Right atrium auricular region (tissue), 2 donors: ENCODE data around the gene VRK2. TPM values are rescaled to one million over a fixed set of nuclear protein-coding genes. Genes with fewer than 3 reads are reported as not detected.
A peak's percentile ranks its signal among the peaks of the same experiment; 100 is the strongest.

Experiments
- DNase-seq: peaks from one replicate; pipeline ENCODE4 v3.0.0-alpha.2; 2019; ENCODE audit warnings: low spot score
- H3K27ac ChIP-seq, 2 donors: fragments of 200-600 bp; sonication (generic); 1 replicate in 1 of 2; 2 replicates in 1 of 2; pipeline ENCODE4 v1.5.1; 2016 to 2019
- H3K27me3 ChIP-seq, 2 donors: fragments of 200-600 bp; sonication (generic); one replicate each; pipeline versions ENCODE4 v1.5.1 to v1.6.0; 2017 to 2019
- H3K36me3 ChIP-seq: fragments of 200-600 bp; sonication (generic); one replicate; pipeline ENCODE4 v1.5.1; 2016
- H3K4me1 ChIP-seq, 2 donors: fragments of 200-600 bp; sonication (generic); one replicate each; pipeline versions ENCODE4 v1.5.1 to v1.6.0; 2017 to 2019
- H3K4me3 ChIP-seq, 2 donors: fragments of 200-600 bp; sonication (generic); 1 replicate in 1 of 2; 2 replicates in 1 of 2; pipeline ENCODE4 v1.5.1; 2017 to 2019; ENCODE audit warnings: mild to moderate bottlenecking in 1 of 2, moderate library complexity in 1 of 2
- H3K9me3 ChIP-seq, 2 donors: fragments of 200-600 bp; sonication (generic); one replicate each; pipeline ENCODE4 v1.5.1; 2019
- total RNA-seq, 2 donors: library from RNA; depleted of rRNA; stranded (reverse); fragments of >200 nt; gene quantifications; one replicate each; pipeline ENCODE4 v1.1.0, GENCODE V29; 2016
- TF ChIP-seq, protein P1 (sequence below), 2 donors: fragments of 200-600 bp; sonication (generic); IDR thresholded peaks; one replicate each; pipeline ENCODE4 v1.5.1; 2019; ENCODE audit warnings: antibody characterized with exemption in 2 of 2

The VRK2 gene
- total RNA-seq, 2 donors from 2014 or later, result 14.6 to 15.4 TPM

DNA sequence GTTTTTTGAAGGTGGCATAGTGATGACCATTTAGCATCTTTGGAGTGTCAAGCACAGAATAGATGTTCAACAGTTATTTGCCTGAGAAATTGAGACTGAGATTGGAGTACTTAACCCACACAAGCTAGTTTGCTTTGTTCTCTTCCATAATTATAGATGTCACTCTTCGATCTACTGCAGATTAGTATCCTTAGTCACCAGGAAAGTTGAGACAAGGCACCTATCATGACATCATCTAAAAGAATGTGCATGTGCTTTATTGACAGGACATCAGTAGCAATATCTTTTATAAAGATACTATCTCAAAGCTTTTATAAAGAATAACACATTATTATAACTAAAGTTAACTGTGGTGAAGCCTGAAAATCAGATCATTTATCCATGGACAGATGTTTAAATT, 6.4 kb downstream of the VRK2 start:
- Histone ChIP-seq H3K4me3 (no peak overlapping the region), H3K27ac (no peak overlapping the region), H3K9me3 (no peaks in the 10 kb centered on the region), H3K27me3 (no peaks in the 10 kb centered on the region), H3K4me1 (peaks cover 0 to 15% of the 10 kb centered on the region in 2 donors), H3K36me3 (no peaks in the 10 kb centered on the region)
- TF ChIP-seq, protein P1, sequence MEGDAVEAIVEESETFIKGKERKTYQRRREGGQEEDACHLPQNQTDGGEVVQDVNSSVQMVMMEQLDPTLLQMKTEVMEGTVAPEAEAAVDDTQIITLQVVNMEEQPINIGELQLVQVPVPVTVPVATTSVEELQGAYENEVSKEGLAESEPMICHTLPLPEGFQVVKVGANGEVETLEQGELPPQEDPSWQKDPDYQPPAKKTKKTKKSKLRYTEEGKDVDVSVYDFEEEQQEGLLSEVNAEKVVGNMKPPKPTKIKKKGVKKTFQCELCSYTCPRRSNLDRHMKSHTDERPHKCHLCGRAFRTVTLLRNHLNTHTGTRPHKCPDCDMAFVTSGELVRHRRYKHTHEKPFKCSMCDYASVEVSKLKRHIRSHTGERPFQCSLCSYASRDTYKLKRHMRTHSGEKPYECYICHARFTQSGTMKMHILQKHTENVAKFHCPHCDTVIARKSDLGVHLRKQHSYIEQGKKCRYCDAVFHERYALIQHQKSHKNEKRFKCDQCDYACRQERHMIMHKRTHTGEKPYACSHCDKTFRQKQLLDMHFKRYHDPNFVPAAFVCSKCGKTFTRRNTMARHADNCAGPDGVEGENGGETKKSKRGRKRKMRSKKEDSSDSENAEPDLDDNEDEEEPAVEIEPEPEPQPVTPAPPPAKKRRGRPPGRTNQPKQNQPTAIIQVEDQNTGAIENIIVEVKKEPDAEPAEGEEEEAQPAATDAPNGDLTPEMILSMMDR (IDR thresholded peaks at IDR 0.05), result no peak
- no peak for DNase-seq

GRCh38 chr2:58054264-58054663, 7.7 kb downstream of the VRK2 start:
- DNase-seq, result no peak
- H3K4me3 ChIP-seq, result no peak overlapping the region
- H3K36me3 ChIP-seq, result no peaks in the 10 kb centered on the region
- no peaks in the 10 kb centered on the region for H3K27me3 ChIP-seq
- no peak overlapping the region for H3K27ac ChIP-seq
- TF ChIP-seq, protein P1 (IDR thresholded peaks at IDR 0.05), result no peak
- no peaks in the 10 kb centered on the region for H3K9me3 ChIP-seq
- H3K4me1 ChIP-seq, result peaks cover 0 to 10% of the 10 kb centered on the region in 2 donors

DNA sequence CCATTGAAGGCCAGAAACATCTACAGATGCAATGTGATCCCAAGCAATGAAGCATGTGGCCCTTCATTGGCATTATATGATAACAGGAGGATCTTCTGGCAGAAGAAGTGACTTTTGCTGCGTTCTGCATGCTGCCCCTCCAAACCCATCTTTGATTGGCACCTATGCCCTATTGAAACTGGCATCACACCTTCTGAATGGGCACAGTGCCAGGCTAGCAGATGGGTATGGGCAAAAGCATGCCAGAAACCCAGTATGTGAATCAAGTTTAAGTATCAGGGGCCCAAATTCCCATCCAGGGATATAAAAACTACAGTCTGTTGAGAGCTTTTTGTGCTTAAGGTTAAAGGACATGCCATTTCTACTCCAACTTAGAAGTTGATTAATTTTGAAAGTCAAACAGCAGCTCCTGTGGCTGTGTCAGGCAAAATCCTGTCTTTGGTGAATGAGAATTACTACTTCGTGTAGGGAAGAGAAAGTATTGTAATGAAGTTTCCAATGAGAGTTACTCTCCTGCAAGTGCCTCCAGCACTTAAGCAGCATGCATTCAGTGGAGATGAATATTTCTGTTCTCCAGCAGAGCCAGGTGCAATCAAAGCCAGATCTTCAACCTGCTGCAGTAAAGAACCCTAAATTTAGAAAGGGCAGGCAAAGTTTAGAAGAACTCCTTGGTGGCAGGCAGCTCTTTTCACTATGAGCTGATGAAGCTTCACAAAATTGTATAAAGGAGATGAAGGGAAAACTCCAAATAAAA, 8.6 kb downstream of the VRK2 start:
- TF ChIP-seq, protein P1 (IDR thresholded peaks at IDR 0.05), result no peak
- Histone ChIP-seq H3K27ac (no peak overlapping the region), H3K36me3 (no peaks in the 10 kb centered on the region), H3K27me3 (no peaks in the 10 kb centered on the region), H3K4me1 (peaks cover 0 to 10% of the 10 kb centered on the region in 2 donors), H3K4me3 (no peak overlapping the region), H3K9me3 (no peaks in the 10 kb centered on the region)
- DNase-seq, result no peak

DNA sequence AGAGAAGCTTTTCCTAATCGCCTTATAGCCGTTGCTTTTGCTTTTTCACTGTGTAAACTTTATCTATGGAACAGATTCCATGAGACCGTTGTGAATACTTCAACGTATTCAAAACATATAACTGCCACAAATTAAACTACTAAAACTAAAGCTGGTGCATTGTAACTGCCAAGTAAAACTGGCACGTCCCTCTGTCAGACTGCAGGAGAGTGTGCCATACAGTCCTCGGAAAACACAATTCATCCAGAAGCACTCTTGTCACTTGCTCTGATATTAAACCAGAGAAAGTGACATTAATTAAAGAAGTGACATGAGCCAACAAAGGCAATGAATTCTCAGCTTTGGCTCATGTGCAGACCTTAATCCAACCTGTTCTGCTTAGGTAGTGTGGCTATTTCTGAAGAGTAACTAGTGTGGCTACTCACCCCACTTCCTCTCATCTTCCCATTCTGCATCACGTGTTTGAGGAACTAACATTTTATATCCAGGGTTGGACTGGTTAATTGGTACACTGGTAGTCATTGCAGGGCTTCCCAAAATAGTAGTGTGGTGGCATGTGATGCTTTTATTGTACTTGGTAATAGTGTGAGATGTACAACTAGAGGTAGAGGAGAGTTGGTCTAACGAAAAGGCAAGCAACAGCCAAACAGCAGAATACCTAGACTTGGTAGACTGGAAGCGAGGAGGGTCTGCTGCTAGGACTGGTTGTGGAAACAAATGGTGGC, 9.7 kb downstream of the VRK2 start:
- TF ChIP-seq, protein P1 (IDR thresholded peaks at IDR 0.05), result no peak
- H3K4me1 ChIP-seq, result peaks cover 0 to 10% of the 10 kb centered on the region in 2 donors
- peak overlapping the region; percentile 34 to 46 for H3K27ac ChIP-seq

GRCh38 chr2:58057707-58058530, 11.3 kb downstream of the VRK2 start:
- Histone ChIP-seq H3K36me3 (no peaks in the 10 kb centered on the region), H3K9me3 (no peaks in the 10 kb centered on the region), H3K27ac (peak overlapping the region in 1 of 2 donors; percentile 45), H3K4me3 (no peak overlapping the region), H3K4me1 (peaks cover 0 to 10% of the 10 kb centered on the region in 2 donors), H3K27me3 (no peaks in the 10 kb centered on the region)
- TF ChIP-seq, protein P1 (IDR thresholded peaks at IDR 0.05), result no peak
- DNase-seq, result no peak

More for the DNA sequence above, 9.7 kb downstream of the VRK2 start:
- Histone ChIP-seq H3K4me3 (peak overlapping the region in 1 of 2 donors; percentile 12), H3K36me3 (no peaks in the 10 kb centered on the region), H3K9me3 (no peaks in the 10 kb centered on the region), H3K27me3 (no peaks in the 10 kb centered on the region)
- DNase-seq, result no peak
